DMS114 treated with DMSO at 0.1 percent for 48 hours (cell line): ENCODE results near the gene NAPSA.

Experiments used
- DNase-seq: peaks from one replicate; lab custom pipeline; 2025; ENCODE audit not compliant: unreplicated experiment; lab: John Stamatoyannopoulos, UW

The NAPSA gene

DNA sequence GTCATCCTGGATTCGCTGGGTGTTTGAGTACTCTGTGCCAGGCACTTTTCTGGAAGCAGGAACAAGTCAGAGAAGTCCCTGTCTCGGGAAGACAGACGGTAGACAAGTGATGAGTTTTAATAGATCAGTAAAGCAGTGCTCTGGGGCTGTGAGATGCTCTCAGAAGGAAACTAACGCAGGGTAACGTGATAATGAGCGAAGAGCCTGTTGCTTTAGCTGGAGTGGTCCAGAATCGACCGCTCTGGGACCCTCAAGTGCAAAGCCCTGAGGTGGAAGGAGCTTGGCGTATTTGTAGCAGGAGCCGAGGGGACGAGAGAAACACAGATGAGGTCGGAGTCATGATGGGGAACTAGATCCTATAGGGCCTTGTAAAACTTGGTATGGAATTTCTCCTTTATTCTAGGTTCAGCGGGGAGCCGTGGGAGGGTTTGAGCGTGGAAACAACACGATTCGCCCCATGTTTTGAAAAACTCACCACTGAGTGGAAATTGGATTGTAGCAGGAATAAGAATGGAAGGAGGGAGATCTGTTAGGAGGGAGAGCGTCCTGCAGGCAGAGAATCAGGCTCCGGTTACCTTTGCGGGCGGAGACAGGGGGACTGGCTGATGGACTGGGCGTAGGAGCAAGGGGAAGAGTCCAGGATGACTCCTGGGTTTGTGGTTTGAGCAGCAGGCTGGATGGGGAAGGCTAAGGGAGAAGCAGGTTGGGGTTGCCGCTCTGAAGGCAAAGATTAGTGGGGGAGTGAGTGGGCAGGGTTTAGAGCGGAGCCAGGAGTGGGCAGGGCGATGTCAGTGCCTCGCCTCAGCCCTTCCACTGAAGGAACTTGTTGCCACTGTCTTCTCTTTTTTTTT, 19.5 kb upstream of the NAPSA start:
- no peak for DNase-seq

DNA sequence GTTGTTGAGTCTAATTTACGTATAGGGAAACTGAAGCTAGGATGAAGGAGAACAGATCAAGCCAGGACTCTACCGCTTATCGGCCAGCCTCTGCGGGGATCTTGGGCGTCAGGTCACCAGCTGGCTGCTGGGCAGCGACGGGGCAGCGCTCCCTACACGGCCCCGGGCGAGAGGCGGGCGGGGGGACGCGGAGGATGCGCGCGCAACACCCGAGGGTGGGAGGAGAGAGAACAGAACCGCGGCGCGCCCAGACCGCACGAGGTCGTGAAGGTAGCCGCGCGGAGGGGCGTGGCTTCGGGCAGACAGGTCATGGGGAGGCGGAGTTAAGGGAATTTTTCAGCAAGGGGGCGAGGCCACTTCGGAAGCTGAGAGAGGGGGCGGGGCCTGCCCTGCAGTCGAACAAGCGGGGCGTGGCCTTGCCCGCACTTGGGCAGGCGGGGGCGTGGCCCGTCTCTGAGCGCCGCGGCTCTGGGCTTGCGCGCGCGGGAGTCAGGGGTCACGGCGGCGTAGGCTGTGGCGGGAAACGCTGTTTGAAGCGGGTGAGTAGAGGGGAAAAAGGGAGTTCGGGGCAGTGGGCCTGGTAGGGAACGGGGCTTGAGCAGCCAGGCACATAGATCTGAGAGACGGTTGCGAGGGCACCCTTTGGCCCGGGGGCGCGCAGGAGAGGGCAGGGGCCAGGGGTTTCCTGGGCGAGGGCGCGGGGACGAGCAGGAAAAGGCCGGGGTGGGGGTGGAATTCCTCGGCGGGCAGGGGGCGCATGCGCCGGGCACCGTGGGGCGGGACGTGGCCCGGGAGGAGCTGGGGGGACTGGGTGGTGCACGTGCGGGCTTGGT, 18.6 kb upstream of the NAPSA start, which contains the start of gene POLD1:
TSS of gene POLD1 (plus strand) at position 496 of the 833 bp plus-strand sequence. CDS start 14,505 bp downstream, outside the sequence.
- peak; percentile 87 for DNase-seq

- no peak for DNase-seq
Measured at GRCh38 chr19:50383001-50383851, 17.8 kb upstream of the NAPSA start.

GRCh38 chr19:50381881-50382729, 16.7 kb upstream of the NAPSA start:
- DNase-seq, result no peak

DNA sequence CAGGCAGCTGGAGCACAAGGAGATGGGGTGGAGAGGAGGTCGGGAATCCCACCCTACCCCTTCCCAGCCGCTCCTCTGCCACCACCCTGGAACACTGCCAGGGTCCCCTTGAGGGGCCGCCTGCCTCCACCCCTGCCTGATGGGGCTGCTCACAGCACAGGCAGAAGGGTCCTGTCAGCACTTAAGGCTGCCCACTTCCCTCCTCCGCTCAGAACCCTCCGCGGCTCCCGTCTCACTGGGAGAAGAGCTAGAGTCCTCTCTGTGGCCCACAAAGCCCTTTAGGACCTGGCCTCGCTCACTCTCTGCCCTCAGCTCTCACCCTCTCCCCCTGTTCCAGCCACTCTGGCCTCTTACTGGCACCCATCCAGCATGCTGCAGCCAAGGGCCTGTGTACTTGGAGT, 15.3 kb upstream of the NAPSA start:
- no peak for DNase-seq

DNA sequence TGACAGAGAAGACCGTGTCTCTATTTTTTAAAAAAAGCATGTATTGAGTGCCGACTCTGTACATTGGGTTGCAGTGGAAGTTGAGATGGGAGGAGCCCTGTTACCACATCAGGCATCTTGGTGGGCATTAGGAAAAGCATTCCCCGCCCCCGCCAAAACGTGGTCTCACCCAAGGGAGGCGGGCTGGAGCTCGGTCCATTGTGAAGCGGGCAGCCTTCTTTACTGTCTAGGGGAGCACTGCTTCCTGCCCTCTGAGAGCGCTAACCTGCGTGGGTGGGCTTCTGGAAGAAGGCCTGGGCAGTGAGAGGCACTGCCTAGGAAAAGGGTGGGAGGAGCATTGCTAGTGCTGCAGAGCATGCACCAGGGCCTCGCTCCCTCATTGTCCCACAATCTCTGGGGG, 14.7 kb upstream of the NAPSA start:
- no peak for DNase-seq

DNA sequence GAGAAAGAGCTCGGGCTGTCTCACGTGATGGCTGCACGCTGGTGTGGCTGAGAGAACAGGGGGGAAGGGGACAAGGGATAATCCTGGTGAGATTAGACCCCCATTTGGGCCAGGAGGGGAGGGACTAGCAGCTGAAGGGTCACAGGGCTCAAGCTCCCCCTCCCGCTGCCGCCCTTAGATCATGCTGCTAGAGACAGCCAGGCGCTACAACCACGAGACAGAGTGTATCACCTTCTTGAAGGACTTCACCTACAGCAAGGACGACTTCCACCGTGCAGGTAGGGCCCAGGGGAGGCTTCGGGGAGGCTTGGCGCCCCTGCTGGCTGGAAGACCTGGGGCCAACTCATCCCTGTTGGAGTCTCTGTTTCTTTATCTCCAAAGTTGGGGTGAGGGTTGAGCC, 14.2 kb upstream of the NAPSA start:
- no peak for DNase-seq

GRCh38 chr19:50378863-50379236, 13.4 kb upstream of the NAPSA start:
- no peak for DNase-seq

GRCh38 chr19:50378169-50378862, 12.9 kb upstream of the NAPSA start:
- no peak for DNase-seq

GRCh38 chr19:50377517-50377916, 12.1 kb upstream of the NAPSA start:
- no peak for DNase-seq

GRCh38 chr19:50377051-50377461, 11.6 kb upstream of the NAPSA start:
- DNase-seq, result no peak

DNA sequence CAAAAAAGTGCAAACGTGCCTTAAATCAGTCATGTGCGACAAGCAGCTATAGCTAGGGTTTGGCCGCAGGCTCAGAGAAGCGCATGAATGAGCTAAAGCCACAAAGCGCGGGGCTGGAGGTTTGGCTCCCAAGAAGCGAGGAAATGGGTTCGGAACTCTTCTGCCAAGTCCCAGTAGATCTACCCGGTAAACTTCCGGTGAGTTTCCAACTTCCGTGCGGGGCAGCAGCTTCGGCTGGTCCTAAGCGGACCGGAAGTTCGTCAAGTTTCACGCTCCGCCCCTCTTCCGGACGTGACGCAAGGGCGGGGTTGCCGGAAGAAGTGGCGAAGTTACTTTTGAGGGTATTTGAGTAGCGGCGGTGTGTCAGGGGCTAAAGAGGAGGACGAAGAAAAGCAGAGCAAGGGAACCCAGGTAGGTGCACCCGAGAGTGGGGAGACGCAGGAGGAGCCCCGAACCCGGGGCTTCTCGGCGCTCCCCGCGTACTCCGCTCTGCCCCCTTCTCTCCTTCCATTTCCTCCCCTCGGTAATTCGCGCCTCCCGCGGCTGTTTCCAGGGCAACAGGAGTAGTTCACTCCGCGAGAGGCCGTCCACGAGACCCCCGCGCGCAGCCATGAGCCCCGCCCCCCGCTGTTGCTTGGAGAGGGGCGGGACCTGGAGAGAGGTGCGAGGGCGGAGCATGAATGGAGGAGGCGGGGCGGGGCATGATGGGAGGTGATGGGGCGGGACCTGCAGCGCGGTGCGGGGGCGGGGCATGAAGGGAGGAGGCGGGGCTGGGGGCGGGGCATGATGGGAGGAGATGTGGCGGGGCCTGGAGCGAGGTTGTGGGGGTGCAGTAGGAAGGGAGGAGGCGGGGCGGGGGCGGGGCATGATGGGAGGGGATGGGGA, 11.0 kb upstream of the NAPSA start, which contains the start of gene NR1H2:
TSS of gene NR1H2 (plus strand) at position 292 of the 885 bp plus-strand sequence. CDS start 1,149 bp downstream, outside the sequence.
- DNase-seq, result peak; percentile 76

DNA sequence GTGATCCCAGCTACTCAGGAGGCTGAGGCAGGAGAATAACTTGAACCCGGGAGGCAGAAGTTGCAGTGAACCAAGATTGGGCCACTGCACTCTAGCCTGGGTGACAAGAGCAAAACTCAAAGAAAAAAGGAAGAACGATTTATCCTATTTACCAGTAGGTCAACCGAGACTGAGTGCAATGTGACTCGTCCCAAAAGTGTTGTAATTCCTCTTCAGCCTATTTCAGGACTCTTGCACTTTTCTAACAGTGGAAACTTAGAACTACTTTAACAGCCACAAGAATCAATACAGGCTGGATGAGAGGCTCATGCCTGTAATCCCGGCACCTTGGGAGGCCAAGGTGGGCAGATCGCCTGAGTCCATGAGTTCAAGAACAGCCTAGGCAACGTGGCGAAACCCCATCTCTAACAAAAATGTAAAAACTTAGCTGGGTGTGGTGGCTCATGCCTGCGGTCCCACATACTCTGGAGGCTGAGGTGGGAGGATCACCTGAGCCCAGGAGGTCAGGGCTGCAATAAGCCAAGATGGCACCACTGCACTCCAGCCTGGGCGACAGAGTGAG, 6.6 kb upstream of the NAPSA start:
- DNase-seq, result no peak

DNA sequence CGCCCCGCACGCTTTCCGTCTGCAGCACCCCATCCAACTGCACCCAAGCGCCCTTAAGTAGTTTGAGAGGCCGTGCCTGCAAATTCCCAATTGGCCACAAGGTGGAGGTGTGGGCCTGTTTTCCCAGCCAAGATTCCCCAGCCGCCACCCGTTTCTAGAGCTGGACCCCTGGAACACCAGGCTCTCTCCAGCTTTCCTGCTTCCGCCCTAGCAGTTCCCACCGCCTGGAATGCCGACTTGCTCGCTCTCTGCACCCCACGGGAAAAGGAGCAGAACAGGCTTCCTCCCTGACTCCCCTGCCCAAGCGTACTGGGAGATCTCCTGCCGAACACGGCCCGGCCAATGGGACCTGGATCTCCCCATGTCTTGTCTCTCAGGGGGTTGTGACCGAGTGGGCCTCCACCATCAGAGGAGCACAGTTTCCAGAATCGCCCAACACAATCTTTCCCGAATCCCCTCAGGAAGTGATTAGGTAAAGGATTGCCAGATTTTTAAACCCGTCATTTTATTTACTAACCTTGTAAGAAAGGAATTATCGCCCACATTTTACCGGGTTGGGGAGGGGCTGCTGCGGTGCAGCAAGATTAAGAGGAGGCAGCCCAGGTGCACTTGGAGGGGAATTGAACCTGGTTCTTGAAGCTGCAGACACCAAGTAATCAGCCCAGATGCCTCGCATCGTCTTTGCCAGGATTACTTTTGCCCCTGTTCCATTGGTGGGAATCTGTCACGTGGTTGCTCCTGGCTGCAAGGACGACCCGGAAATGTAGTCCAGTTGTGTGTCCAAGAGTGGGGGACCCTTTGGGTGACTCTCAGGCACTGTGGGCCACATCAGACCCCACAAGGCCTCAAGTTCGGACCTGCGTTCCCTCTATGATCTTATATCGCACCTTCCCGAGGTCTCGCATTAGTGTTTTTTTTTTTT, 3.5 kb upstream of the NAPSA start:
- peak; percentile 69 for DNase-seq

GRCh38 chr19:50362656-50363424, 2.6 kb downstream of the NAPSA start:
- no peak for DNase-seq

- DNase-seq, result no peak
Measured at GRCh38 chr19:50362030-50362412, 3.4 kb downstream of the NAPSA start.
